ENCODE data around the gene COL4A2. TPM values are rescaled to one million over a fixed set of nuclear protein-coding genes. Genes with fewer than 3 reads are reported as not detected.

Gene COL4A2
- total RNA-seq, 2 experiments from 2014 or later: not detected

DNA sequence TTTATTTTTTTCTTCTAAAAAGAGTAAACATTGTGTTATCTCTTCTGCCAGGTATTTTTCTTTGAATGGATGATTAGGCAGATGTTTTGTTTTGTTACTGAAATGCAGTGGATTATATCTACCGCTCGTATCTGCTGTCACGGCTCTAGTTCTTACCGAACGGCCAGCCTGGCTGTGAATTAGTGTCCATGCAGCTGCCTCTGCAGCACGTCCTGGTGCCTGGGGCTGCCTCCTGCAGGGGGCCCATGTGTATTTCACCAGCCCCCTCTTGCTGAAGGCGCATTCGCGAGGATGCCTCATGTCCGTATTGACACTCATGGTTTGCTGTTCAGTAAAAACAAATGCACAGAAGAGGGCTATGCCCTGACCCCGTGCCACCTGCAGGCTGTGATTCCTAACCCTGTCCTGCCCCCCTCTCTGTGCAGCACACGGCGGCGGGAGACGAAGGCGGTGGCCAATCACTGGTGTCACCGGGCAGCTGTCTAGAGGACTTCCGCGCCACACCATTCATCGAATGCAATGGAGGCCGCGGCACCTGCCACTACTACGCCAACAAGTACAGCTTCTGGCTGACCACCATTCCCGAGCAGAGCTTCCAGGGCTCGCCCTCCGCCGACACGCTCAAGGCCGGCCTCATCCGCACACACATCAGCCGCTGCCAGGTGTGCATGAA lies 204.6 kb downstream of the COL4A2 start:
- DNase-seq (no peak), ATAC-seq (no peak)
- peaks cover 9% of the 10 kb centered on the region for H3K4me1 Mint-ChIP-seq (ENCODE audit: low read depth)
- no peak overlapping the region for H3K4me3 Mint-ChIP-seq
- peaks cover 3% of the 10 kb centered on the region for H3K27me3 Mint-ChIP-seq (ENCODE audit: low read depth)
- CTCF ChIA-PET: no interaction called here
- no peaks in the 10 kb centered on the region for H3K36me3 Mint-ChIP-seq (ENCODE audit: low read depth)
- H3K27ac Mint-ChIP-seq: no peak overlapping the region
- H3K9me3 Mint-ChIP-seq (ENCODE audit: insufficient read depth): no peaks in the 10 kb centered on the region
- POLR2A ChIA-PET: no interaction called here

DNA sequence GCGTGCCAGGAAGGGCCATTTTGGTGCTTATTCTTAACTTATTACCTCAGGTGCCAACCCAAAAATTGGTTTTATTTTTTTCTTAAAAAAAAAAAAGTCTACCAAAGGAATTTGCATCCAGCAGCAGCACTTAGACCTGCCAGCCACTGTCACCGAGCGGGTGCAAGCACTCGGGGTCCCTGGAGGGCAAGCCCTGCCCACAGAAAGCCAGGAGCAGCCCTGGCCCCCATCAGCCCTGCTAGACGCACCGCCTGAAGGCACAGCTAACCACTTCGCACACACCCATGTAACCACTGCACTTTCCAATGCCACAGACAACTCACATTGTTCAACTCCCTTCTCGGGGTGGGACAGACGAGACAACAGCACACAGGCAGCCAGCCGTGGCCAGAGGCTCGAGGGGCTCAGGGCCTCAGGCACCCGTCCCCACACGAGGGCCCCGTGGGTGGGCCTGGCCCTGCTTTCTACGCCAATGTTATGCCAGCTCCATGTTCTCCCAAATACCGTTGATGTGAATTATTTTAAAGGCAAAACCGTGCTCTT lies 205.2 kb downstream of the COL4A2 start:
- H3K27me3 Mint-ChIP-seq (ENCODE audit: low read depth): peaks cover 3% of the 10 kb centered on the region
- POLR2A ChIA-PET: no interaction called here
- CTCF ChIA-PET: no interaction called here
- ATAC-seq (no peak), DNase-seq (no peak)
- H3K4me3 Mint-ChIP-seq: no peak overlapping the region
- peaks cover 9% of the 10 kb centered on the region for H3K4me1 Mint-ChIP-seq (ENCODE audit: low read depth)
- H3K9me3 Mint-ChIP-seq (ENCODE audit: insufficient read depth): no peaks in the 10 kb centered on the region
- H3K36me3 Mint-ChIP-seq (ENCODE audit: low read depth): no peaks in the 10 kb centered on the region
- H3K27ac Mint-ChIP-seq: no peak overlapping the region

- Mint-ChIP-seq H3K36me3 (ENCODE audit: low read depth) (no peaks in the 10 kb centered on the region), H3K27me3 (ENCODE audit: low read depth) (peaks cover 2% of the 10 kb centered on the region), H3K4me3 (no peak overlapping the region), H3K4me1 (ENCODE audit: low read depth) (peaks cover 18% of the 10 kb centered on the region), H3K9me3 (ENCODE audit: insufficient read depth) (no peaks in the 10 kb centered on the region), H3K27ac (no peak overlapping the region)
- DNase-seq (no peak), ATAC-seq (no peak)
- CTCF ChIA-PET: interaction anchor here (0.7 kb wide), 1 partner anchor 16 kb away, joined by 3 read pairs; no protein-coding TSS in a partner anchor
- POLR2A ChIA-PET: no interaction called here
Observed at GRCh38 chr13:110516500-110516899, 209.4 kb downstream of the COL4A2 start.

DNA sequence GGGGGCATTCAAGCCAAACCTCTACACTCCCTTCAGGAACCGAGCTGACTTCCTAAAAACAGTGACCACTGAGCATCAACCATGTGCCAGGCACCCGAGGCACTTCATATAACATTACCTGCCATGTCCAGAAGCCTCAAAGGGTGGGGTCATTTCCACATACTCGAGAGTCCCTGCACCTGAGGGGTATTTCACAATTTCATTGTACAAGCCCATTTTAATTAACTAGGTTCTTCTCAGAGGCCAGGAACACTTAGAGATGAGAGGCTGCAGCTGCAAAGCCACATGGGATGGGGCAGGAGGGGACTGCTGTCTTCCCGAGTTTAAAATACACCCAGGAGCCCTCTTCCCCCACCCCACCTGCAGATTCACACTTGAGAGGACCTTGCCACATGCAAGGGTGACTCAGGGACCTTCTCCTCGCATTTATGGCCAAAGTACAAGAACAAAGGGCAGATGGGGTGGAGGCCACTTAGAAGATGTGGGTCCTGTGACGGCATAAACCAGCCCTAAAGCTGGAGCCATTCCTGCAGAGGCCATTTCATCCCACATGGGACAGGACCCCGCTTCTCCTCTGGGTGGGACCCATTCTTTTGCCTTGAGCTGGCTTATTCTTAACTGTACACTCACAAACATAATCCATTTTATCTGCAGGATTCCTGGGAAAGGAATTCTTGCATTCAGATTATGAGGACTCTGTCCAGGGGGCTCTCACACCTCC lies 210.6 kb downstream of the COL4A2 start:
- ChIA-PET POLR2A (no interaction called here), CTCF (interaction anchor here (0.7 kb wide), 1 partner anchor 15 kb away, joined by 3 read pairs; no protein-coding TSS in a partner anchor)
- Mint-ChIP-seq H3K9me3 (ENCODE audit: insufficient read depth) (no peaks in the 10 kb centered on the region), H3K4me3 (no peak overlapping the region), H3K36me3 (ENCODE audit: low read depth) (no peaks in the 10 kb centered on the region), H3K27ac (no peak overlapping the region), H3K4me1 (ENCODE audit: low read depth) (peaks cover 18% of the 10 kb centered on the region), H3K27me3 (ENCODE audit: low read depth) (no peaks in the 10 kb centered on the region)
- ATAC-seq (no peak), DNase-seq (no peak)

- H3K36me3 Mint-ChIP-seq (ENCODE audit: low read depth): no peaks in the 10 kb centered on the region
- no peak overlapping the region for H3K4me3 Mint-ChIP-seq
- no peak for DNase-seq
- no peak overlapping the region for H3K27ac Mint-ChIP-seq
- peaks cover 18% of the 10 kb centered on the region for H3K4me1 Mint-ChIP-seq (ENCODE audit: low read depth)
- POLR2A ChIA-PET: no interaction called here
- no peaks in the 10 kb centered on the region for H3K27me3 Mint-ChIP-seq (ENCODE audit: low read depth)
- CTCF ChIA-PET: no interaction called here
- H3K9me3 Mint-ChIP-seq (ENCODE audit: insufficient read depth): no peaks in the 10 kb centered on the region
- ATAC-seq: no peak
Observed at GRCh38 chr13:110518226-110518525, 211.1 kb downstream of the COL4A2 start.

- DNase-seq (no peak), ATAC-seq (no peak)
- ChIA-PET POLR2A (no interaction called here), CTCF (no interaction called here)
- no peaks in the 10 kb centered on the region for H3K27me3 Mint-ChIP-seq (ENCODE audit: low read depth)
- H3K27ac Mint-ChIP-seq: no peak overlapping the region
- no peaks in the 10 kb centered on the region for H3K36me3 Mint-ChIP-seq (ENCODE audit: low read depth)
- H3K4me1 Mint-ChIP-seq (ENCODE audit: low read depth): peaks cover 18% of the 10 kb centered on the region
- no peaks in the 10 kb centered on the region for H3K9me3 Mint-ChIP-seq (ENCODE audit: insufficient read depth)
- H3K4me3 Mint-ChIP-seq: no peak overlapping the region
Observed at GRCh38 chr13:110518571-110518970, 211.5 kb downstream of the COL4A2 start.

- Mint-ChIP-seq H3K27me3 (ENCODE audit: low read depth) (no peaks in the 10 kb centered on the region), H3K4me1 (ENCODE audit: low read depth) (peaks cover 20% of the 10 kb centered on the region), H3K27ac (no peak overlapping the region), H3K36me3 (ENCODE audit: low read depth) (no peaks in the 10 kb centered on the region), H3K4me3 (no peak overlapping the region), H3K9me3 (ENCODE audit: insufficient read depth) (no peaks in the 10 kb centered on the region)
- DNase-seq: no peak
- no peak for ATAC-seq
- POLR2A ChIA-PET: no interaction called here
- CTCF ChIA-PET: no interaction called here
Observed at GRCh38 chr13:110519046-110519445, 212.0 kb downstream of the COL4A2 start.

DNA sequence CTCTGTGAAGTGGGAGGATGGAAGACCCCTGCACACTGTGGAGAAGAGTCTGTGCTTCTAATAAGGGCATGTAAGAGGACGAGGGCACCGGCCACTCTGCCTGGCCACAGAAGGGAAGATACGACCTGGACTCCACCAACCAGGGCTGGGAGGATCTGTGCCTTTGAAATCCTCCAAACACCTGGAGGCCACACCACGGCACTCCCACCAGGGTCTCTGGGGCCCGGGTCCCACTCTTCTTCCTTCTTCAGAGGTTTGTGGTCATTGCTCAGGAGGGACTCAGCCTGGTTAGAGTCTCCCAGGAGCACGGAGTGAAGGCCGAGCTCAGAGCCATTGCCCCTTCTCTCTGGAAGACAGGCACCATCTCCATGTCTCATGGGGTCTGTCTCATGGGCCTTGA lies 212.4 kb downstream of the COL4A2 start:
- ChIA-PET POLR2A (no interaction called here), CTCF (no interaction called here)
- no peak overlapping the region for H3K27ac Mint-ChIP-seq
- no peaks in the 10 kb centered on the region for H3K36me3 Mint-ChIP-seq (ENCODE audit: low read depth)
- H3K9me3 Mint-ChIP-seq (ENCODE audit: insufficient read depth): no peaks in the 10 kb centered on the region
- DNase-seq (no peak), ATAC-seq (no peak)
- H3K27me3 Mint-ChIP-seq (ENCODE audit: low read depth): no peaks in the 10 kb centered on the region
- no peak overlapping the region for H3K4me3 Mint-ChIP-seq
- H3K4me1 Mint-ChIP-seq (ENCODE audit: low read depth): peaks cover 24% of the 10 kb centered on the region

GRCh38 chr13:110520431-110521295 lies 213.6 kb downstream of the COL4A2 start:
- no peaks in the 10 kb centered on the region for H3K9me3 Mint-ChIP-seq (ENCODE audit: insufficient read depth)
- CTCF ChIA-PET: no interaction called here

GRCh38 chr13:110521296-110521680 lies 214.2 kb downstream of the COL4A2 start:
- POLR2A ChIA-PET: no interaction called here
- CTCF ChIA-PET: no interaction called here

More at GRCh38 chr13:110520431-110521295, 213.6 kb downstream of the COL4A2 start:
- POLR2A ChIA-PET: no interaction called here
- DNase-seq (no peak), ATAC-seq (no peak)
- H3K27ac Mint-ChIP-seq: no peak overlapping the region
- no peaks in the 10 kb centered on the region for H3K27me3 Mint-ChIP-seq (ENCODE audit: low read depth)
- no peaks in the 10 kb centered on the region for H3K36me3 Mint-ChIP-seq (ENCODE audit: low read depth)
- no peak overlapping the region for H3K4me3 Mint-ChIP-seq
- H3K4me1 Mint-ChIP-seq (ENCODE audit: low read depth): peaks cover 32% of the 10 kb centered on the region

DNA sequence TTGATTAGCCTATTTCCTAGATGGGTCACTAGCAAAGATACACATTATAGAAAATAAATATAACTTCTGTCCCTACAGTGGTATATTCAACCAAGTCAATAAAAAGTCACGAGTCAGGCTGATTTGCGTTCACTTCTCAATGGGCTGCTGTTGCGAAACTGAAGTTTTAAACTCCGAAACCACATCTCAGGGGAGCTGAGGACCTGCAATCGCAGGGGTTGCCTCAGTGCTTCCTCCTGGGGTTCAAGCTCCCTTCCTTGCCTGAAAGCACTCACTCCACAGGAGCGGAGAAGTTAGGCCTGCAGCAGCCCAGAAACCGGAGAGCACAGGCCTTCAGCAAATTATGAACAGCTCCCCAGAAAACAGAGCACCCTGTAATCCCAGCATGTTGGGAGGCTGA lies 214.9 kb downstream of the COL4A2 start:
- no peak for DNase-seq
- ChIA-PET CTCF (no interaction called here), POLR2A (no interaction called here)
- Mint-ChIP-seq H3K27me3 (ENCODE audit: low read depth) (no peaks in the 10 kb centered on the region), H3K36me3 (ENCODE audit: low read depth) (no peaks in the 10 kb centered on the region), H3K9me3 (ENCODE audit: insufficient read depth) (no peaks in the 10 kb centered on the region), H3K4me1 (ENCODE audit: low read depth) (peaks cover 36% of the 10 kb centered on the region), H3K4me3 (no peak overlapping the region), H3K27ac (no peak overlapping the region)
- ATAC-seq: no peak

More at GRCh38 chr13:110521296-110521680, 214.2 kb downstream of the COL4A2 start:
- Mint-ChIP-seq H3K4me1 (ENCODE audit: low read depth) (peaks cover 33% of the 10 kb centered on the region), H3K9me3 (ENCODE audit: insufficient read depth) (no peaks in the 10 kb centered on the region), H3K27me3 (ENCODE audit: low read depth) (no peaks in the 10 kb centered on the region), H3K27ac (no peak overlapping the region), H3K36me3 (ENCODE audit: low read depth) (no peaks in the 10 kb centered on the region), H3K4me3 (no peak overlapping the region)
- ATAC-seq (no peak), DNase-seq (no peak)

GRCh38 chr13:110522721-110523120 lies 215.6 kb downstream of the COL4A2 start:
- no peak for DNase-seq
- Mint-ChIP-seq H3K36me3 (ENCODE audit: low read depth) (no peaks in the 10 kb centered on the region), H3K9me3 (ENCODE audit: insufficient read depth) (no peaks in the 10 kb centered on the region), H3K27me3 (ENCODE audit: low read depth) (no peaks in the 10 kb centered on the region), H3K4me1 (ENCODE audit: low read depth) (peaks cover 36% of the 10 kb centered on the region), H3K4me3 (no peak overlapping the region), H3K27ac (no peak overlapping the region)
- ATAC-seq: no peak
- ChIA-PET POLR2A (no interaction called here), CTCF (no interaction called here)

Data from activated CD8-positive, alpha-beta T cell treated with anti-CD3 and anti-CD28 coated beads, Interleukin-2, amount 10 ng/mL, durations not matched to agents 7 days and 5 days (primary cell).